Large intestine (tissue), 3 donors: ENCODE results near the gene ORM1. TPM values are rescaled to one million over a fixed set of nuclear protein-coding genes. Genes with fewer than 3 reads are reported as not detected.

Source experiments
- DNase-seq, 2 donors: peaks; one replicate each; pipeline versions ENCODE4 v3.0.0 to v3.0.0-alpha.2; 2013
- H3K27ac ChIP-seq: one replicate; pipeline ENCODE4 v1.5.1; 2013; ENCODE audit warnings: low read length
- H3K27me3 ChIP-seq: 2 replicates; pipeline ENCODE4 v1.6.1; 2013; ENCODE audit warnings: low read length; ENCODE audit not compliant: control insufficient read depth, insufficient read depth
- H3K36me3 ChIP-seq: 2 replicates; pipeline ENCODE4 v1.6.1; 2013; ENCODE audit warnings: low read length; ENCODE audit not compliant: control insufficient read depth, insufficient read depth
- H3K4me1 ChIP-seq: one replicate; pipeline ENCODE4 v1.6.1; 2013; ENCODE audit warnings: low read length; ENCODE audit not compliant: control insufficient read depth, insufficient read depth
- H3K4me3 ChIP-seq: one replicate; pipeline ENCODE4 v1.5.1; 2013; ENCODE audit warnings: low read length
- H3K9me3 ChIP-seq: one replicate; pipeline ENCODE4 v1.6.1; 2013; ENCODE audit warnings: mild to moderate bottlenecking, low read depth, low read length, moderate library complexity; ENCODE audit not compliant: control insufficient read depth
- WGBS: methylation state at CpG from one replicate; pipeline ENCODE4 v1.1.5; 2013; ENCODE audit warnings: low lambda C conversion rate; ENCODE audit not compliant: insufficient coverage; 5-methylcytosine and 5-hydroxymethylcytosine counted together
- polyA plus RNA-seq: library from polyadenylated mRNA; unstranded; fragments of 120-200 nt; gene quantifications from one replicate; pipeline ENCODE4 v1.2.1, GENCODE V29; 2013

ORM1 gene
- polyA plus RNA-seq, 1 donor = 0.09 TPM

GRCh38 chr9:114288193-114289091 lies 34.5 kb upstream of the ORM1 start:
- Histone ChIP-seq H3K4me3 (no peak overlapping the region), H3K27me3 (no peaks in the 10 kb centered on the region), H3K4me1 (no peaks in the 10 kb centered on the region), H3K9me3 (no peaks in the 10 kb centered on the region), H3K36me3 (peaks cover 72% of the 10 kb centered on the region), H3K27ac (no peak overlapping the region)
- no peak for DNase-seq
- WGBS = no CpG with 5 or more reads among the region's 23 CpGs

GRCh38 chr9:114289106-114289505 lies 33.8 kb upstream of the ORM1 start:
- no CpG with 5 or more reads among the region's 13 CpGs for WGBS
- Histone ChIP-seq H3K36me3 (peaks cover 68% of the 10 kb centered on the region), H3K27ac (no peak overlapping the region), H3K4me1 (no peaks in the 10 kb centered on the region), H3K4me3 (no peak overlapping the region), H3K9me3 (no peaks in the 10 kb centered on the region), H3K27me3 (no peaks in the 10 kb centered on the region)
- no peak for DNase-seq

- Histone ChIP-seq H3K4me3 (no peak overlapping the region), H3K27ac (no peak overlapping the region), H3K27me3 (no peaks in the 10 kb centered on the region), H3K36me3 (peaks cover 65% of the 10 kb centered on the region), H3K4me1 (no peaks in the 10 kb centered on the region), H3K9me3 (no peaks in the 10 kb centered on the region)
- no peak for DNase-seq
- WGBS = no CpG with 5 or more reads among the region's 13 CpGs
Observed at GRCh38 chr9:114289571-114290481, 33.1 kb upstream of the ORM1 start.

GRCh38 chr9:114290561-114290986 lies 32.3 kb upstream of the ORM1 start:
- H3K4me1 ChIP-seq = no peaks in the 10 kb centered on the region
- no peak for DNase-seq
- H3K27ac ChIP-seq = no peak overlapping the region
- WGBS = no CpG with 5 or more reads among the region's 7 CpGs
- no peak overlapping the region for H3K4me3 ChIP-seq
- H3K27me3 ChIP-seq = no peaks in the 10 kb centered on the region
- peaks cover 61% of the 10 kb centered on the region for H3K36me3 ChIP-seq
- H3K9me3 ChIP-seq = peaks cover 3% of the 10 kb centered on the region

- DNase-seq = peak; percentile 55 to 66
- Histone ChIP-seq H3K27ac (no peak overlapping the region), H3K27me3 (no peaks in the 10 kb centered on the region), H3K4me1 (no peaks in the 10 kb centered on the region), H3K9me3 (peaks cover 4% of the 10 kb centered on the region), H3K4me3 (no peak overlapping the region), H3K36me3 (peaks cover 61% of the 10 kb centered on the region)
- WGBS = no CpG with 5 or more reads among the region's 12 CpGs
Observed at GRCh38 chr9:114291064-114291474, 31.8 kb upstream of the ORM1 start.

DNA sequence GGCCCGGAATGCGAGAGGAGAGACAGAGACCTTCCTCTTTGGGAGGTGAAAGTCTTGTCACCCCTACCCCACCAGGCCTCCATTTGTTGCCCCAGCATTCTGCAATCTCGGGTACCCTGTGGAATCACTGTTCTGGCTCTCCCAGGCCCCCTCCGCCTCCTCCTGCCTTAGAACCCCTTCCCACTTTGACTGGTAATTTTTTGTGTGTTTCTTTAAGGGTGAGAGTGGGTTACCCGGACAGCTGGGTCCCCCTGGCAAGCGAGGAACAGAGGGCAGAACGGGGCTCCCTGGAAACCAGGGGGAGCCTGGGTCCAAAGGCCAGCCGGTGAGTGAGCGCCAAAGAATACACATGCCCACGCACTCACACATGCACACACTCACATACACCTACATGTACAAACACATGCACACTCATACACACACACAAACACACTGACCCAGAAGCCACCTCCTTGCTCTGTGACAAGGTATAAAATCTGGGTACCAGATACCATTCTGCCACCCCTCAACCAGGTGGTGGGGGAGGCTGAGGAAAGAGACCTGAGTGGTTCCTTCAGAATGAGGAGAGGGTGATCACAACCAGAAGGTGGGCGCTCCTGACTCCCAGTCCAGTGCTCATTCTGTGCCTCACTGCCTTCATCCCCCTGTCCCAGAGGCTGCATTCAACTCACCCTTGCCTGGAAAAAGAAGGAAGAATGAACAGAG lies 30.9 kb upstream of the ORM1 start:
- peaks cover 62% of the 10 kb centered on the region for H3K36me3 ChIP-seq

GRCh38 chr9:114294664-114295063 lies 28.2 kb upstream of the ORM1 start:
- Histone ChIP-seq H3K4me1 (no peaks in the 10 kb centered on the region), H3K27me3 (no peaks in the 10 kb centered on the region), H3K4me3 (no peak overlapping the region), H3K36me3 (peaks cover 64% of the 10 kb centered on the region), H3K27ac (no peak overlapping the region), H3K9me3 (peaks cover 4% of the 10 kb centered on the region)
- DNase-seq = no peak

More for the DNA sequence above, 30.9 kb upstream of the ORM1 start:
- Histone ChIP-seq H3K27me3 (no peaks in the 10 kb centered on the region), H3K4me3 (no peak overlapping the region), H3K4me1 (no peaks in the 10 kb centered on the region), H3K9me3 (peaks cover 4% of the 10 kb centered on the region), H3K27ac (no peak overlapping the region)
- WGBS = no CpG with 5 or more reads among the region's 11 CpGs
- no peak for DNase-seq

- WGBS = 100% methylated on average over 1 of the region's 1 CpG
- Histone ChIP-seq H3K27ac (no peak overlapping the region), H3K4me1 (no peaks in the 10 kb centered on the region), H3K9me3 (peaks cover 4% of the 10 kb centered on the region), H3K36me3 (peaks cover 75% of the 10 kb centered on the region), H3K27me3 (no peaks in the 10 kb centered on the region), H3K4me3 (no peak overlapping the region)
- no peak for DNase-seq
Observed at GRCh38 chr9:114296338-114296737, 26.6 kb upstream of the ORM1 start.

DNA sequence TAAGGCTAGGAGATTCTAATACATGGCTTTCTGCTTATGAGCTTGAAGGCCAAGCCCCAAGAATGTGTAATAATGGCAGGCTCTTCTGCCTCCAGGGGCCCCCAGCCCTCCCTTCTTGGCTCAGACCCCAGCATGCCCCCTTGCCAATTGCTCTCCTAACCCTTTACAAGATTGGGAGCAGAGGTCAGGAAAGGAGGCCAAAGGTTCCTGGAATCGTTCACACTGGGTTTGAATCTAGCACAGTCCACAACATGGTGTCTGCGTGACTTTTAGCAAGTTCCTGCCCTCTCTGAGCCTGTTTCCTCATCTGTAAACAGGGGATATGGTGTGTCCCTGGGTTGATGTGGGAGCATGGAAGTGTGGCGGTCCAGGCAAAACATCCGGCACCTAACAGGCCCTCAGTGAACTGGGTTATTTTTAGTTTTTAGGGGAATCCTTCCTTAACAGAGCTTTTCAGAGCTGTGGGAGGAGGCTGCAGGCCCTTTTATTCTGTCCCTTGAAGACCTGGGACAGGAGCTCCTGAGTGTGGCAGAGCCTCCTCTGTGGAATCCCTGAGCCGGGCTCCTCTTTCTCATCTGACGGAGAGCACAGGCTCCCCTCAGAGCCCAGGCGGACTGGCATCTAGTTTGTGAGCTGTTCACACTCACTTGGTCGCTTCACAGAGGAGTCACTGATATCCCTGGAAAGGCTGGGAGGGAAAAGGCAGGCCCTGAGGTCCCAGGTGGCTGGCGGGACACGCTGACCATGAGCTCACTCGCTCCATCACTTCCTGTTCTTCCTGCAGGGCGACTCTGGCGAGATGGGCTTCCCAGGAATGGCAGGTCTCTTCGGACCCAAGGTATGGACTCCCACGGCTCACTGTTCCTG lies 23.4 kb upstream of the ORM1 start:
- no peak for DNase-seq
- WGBS = 100% methylated on average over 2 of the region's 15 CpGs
- no peak overlapping the region for H3K4me3 ChIP-seq
- no peaks in the 10 kb centered on the region for H3K27me3 ChIP-seq
- H3K9me3 ChIP-seq = peaks cover 4% of the 10 kb centered on the region
- H3K27ac ChIP-seq = no peak overlapping the region
- H3K36me3 ChIP-seq = peaks cover 86% of the 10 kb centered on the region
- no peaks in the 10 kb centered on the region for H3K4me1 ChIP-seq
